ENCODE results near the gene WWC1.
A peak's percentile ranks its signal among the peaks of the same experiment; 100 is the strongest.

The WWC1 gene

GRCh38 chr5:168291342-168291963 lies at the start of gene WWC1:
Gene WWC1 (plus strand): TSS chr5:168291645. CDS start chr5:168292153, 508 bp downstream.
- DNase-seq (ENCODE audit: insufficient read length, low spot score) (peak; percentile 69), FAIRE-seq (no peak)

- no peak for DNase-seq (ENCODE audit: insufficient read length, low spot score)
- FAIRE-seq = no peak
Measured at GRCh38 chr5:168244838-168245559, 46.4 kb upstream of the WWC1 start.

GRCh38 chr5:168249923-168250322 lies 41.5 kb upstream of the WWC1 start:
- DNase-seq (ENCODE audit: insufficient read length, low spot score) = no peak
- FAIRE-seq = no peak

GRCh38 chr5:168251259-168251658 lies 40.2 kb upstream of the WWC1 start:
- FAIRE-seq = no peak
- DNase-seq (ENCODE audit: insufficient read length, low spot score) = no peak

- DNase-seq (ENCODE audit: insufficient read length, low spot score) = no peak
Measured at GRCh38 chr5:168254013-168254693, 37.3 kb upstream of the WWC1 start.

GRCh38 chr5:168260353-168261226 lies 30.9 kb upstream of the WWC1 start:
- DNase-seq (ENCODE audit: insufficient read length, low spot score) (no peak), FAIRE-seq (no peak)

More at GRCh38 chr5:168254013-168254693, 37.3 kb upstream of the WWC1 start:
- no peak for FAIRE-seq

- DNase-seq (ENCODE audit: insufficient read length, low spot score) = no peak
- no peak for FAIRE-seq
Measured at GRCh38 chr5:168261227-168261571, 30.2 kb upstream of the WWC1 start.

GRCh38 chr5:168262042-168262743 lies 29.3 kb upstream of the WWC1 start:
- DNase-seq (ENCODE audit: insufficient read length, low spot score) (no peak), FAIRE-seq (no peak)

GRCh38 chr5:168263121-168263520 lies 28.3 kb upstream of the WWC1 start:
- no peak for DNase-seq (ENCODE audit: insufficient read length, low spot score)
- FAIRE-seq = no peak

GRCh38 chr5:168266016-168266415 lies 25.4 kb upstream of the WWC1 start:
- FAIRE-seq = no peak

GRCh38 chr5:168268949-168269936 lies 22.2 kb upstream of the WWC1 start:
- DNase-seq (ENCODE audit: insufficient read length, low spot score) (peak; percentile 82), FAIRE-seq (peak; percentile 92)

More at GRCh38 chr5:168266016-168266415, 25.4 kb upstream of the WWC1 start:
- no peak for DNase-seq (ENCODE audit: insufficient read length, low spot score)

GRCh38 chr5:168269937-168270330 lies 21.5 kb upstream of the WWC1 start:
- no peak for FAIRE-seq
- no peak for DNase-seq (ENCODE audit: insufficient read length, low spot score)

- no peak for FAIRE-seq
- DNase-seq (ENCODE audit: insufficient read length, low spot score) = no peak
Measured at GRCh38 chr5:168270476-168270875, 21.0 kb upstream of the WWC1 start.

- FAIRE-seq (no peak), DNase-seq (ENCODE audit: insufficient read length, low spot score) (no peak)
Measured at GRCh38 chr5:168273056-168273980, 18.1 kb upstream of the WWC1 start.

GRCh38 chr5:168274406-168274805 lies 17.0 kb upstream of the WWC1 start:
- DNase-seq (ENCODE audit: insufficient read length, low spot score) (no peak), FAIRE-seq (no peak)

GRCh38 chr5:168275940-168276339 lies 15.5 kb upstream of the WWC1 start:
- no peak for DNase-seq (ENCODE audit: insufficient read length, low spot score)
- FAIRE-seq = no peak

- FAIRE-seq = no peak
- DNase-seq (ENCODE audit: insufficient read length, low spot score) = no peak
Measured at GRCh38 chr5:168282120-168282519, 9.3 kb upstream of the WWC1 start.

GRCh38 chr5:168284809-168285208 lies 6.6 kb upstream of the WWC1 start:
- DNase-seq (ENCODE audit: insufficient read length, low spot score) = no peak
- FAIRE-seq = no peak
